GM10266 (cell line): ENCODE results near the gene NSD2.
"Not testable (repeated sequence)": the region's sequence is repeated elsewhere in the genome, so short reads cannot be mapped to it uniquely, and the experiment has no call there.

Experiments
- DNase-seq: peaks from one replicate; pipeline ENCODE4 v3.0.0; 2012; ENCODE audit errors: extremely low spot score
- CTCF ChIP-seq: IDR thresholded peaks from 2 replicates; pipeline ENCODE4 v1.5.1; 2012; ENCODE audit warnings: mild to moderate bottlenecking, low read depth; ENCODE audit not compliant: control insufficient read depth, insufficient read depth; ENCODE audit errors: missing control alignments

NSD2 gene

GRCh38 chr4:1998296-1998695 lies 127.1 kb downstream of the NSD2 start:
- DNase-seq, result no peak
- TF ChIP-seq CTCF, result no peak

- DNase-seq, result not testable (repeated sequence)
Measured at GRCh38 chr4:1999308-1999707, 128.1 kb downstream of the NSD2 start.

GRCh38 chr4:2003361-2003760 lies 132.2 kb downstream of the NSD2 start:
- not testable (repeated sequence) for DNase-seq

GRCh38 chr4:2006367-2006766 lies 135.2 kb downstream of the NSD2 start:
- no peak for TF ChIP-seq CTCF
- no peak for DNase-seq

- DNase-seq, result no peak
- no peak for TF ChIP-seq CTCF
Measured at GRCh38 chr4:2006956-2007653, 135.9 kb downstream of the NSD2 start.

- TF ChIP-seq CTCF, result no peak
- no peak for DNase-seq
Measured at GRCh38 chr4:2007804-2008670, 136.8 kb downstream of the NSD2 start.

GRCh38 chr4:2008671-2008920 lies 137.4 kb downstream of the NSD2 start:
- TF ChIP-seq CTCF, result no peak
- DNase-seq, result no peak

- TF ChIP-seq CTCF, result peak; percentile 10
- DNase-seq, result peak; percentile 95
Measured at GRCh38 chr4:2008921-2009650, 137.9 kb downstream of the NSD2 start, which contains the start of gene NELFA. TSS of gene NELFA (minus strand) at chr4:2008974. CDS start at chr4:2008959, 15 bp downstream.
